HepG2 (cell line): ENCODE measurements around the gene FILIP1. TPM values are rescaled to one million over a fixed set of nuclear protein-coding genes. Genes with fewer than 3 reads are reported as not detected.

Source experiments
- ATAD3A ChIP-seq: sonication (generic); formaldehyde crosslinking; IDR thresholded peaks from 2 replicates; pipeline ENCODE4 v1.4.0; 2020; ENCODE audit warnings: missing genetic modification reagents
- BRF2 ChIP-seq: sonication (generic); formaldehyde crosslinking; IDR thresholded peaks from 2 replicates; pipeline ENCODE4 v1.8.1; 2022; ENCODE audit warnings: mild to moderate bottlenecking, missing genetic modification reagents
- CEBPG ChIP-seq: IDR thresholded peaks from 2 replicates; pipeline ENCODE4 v1.6.1; 2016
- GATAD1 ChIP-seq: IDR thresholded peaks from 2 replicates; pipeline ENCODE4 v1.6.1; 2016; ENCODE audit warnings: missing genetic modification reagents, missing compliant biosample characterization
- HHEX ChIP-seq: IDR thresholded peaks from 2 replicates; pipeline ENCODE4 v1.6.1; 2016; ENCODE audit warnings: control low read depth
- HOXA5 ChIP-seq: sonication (generic); formaldehyde crosslinking; IDR thresholded peaks from 2 replicates; pipeline ENCODE4 v1.4.0; 2020; ENCODE audit warnings: missing genetic modification reagents
- KLF13 ChIP-seq: sonication (generic); formaldehyde crosslinking; IDR thresholded peaks from 2 replicates; pipeline ENCODE4 v1.4.0; 2020; ENCODE audit warnings: mild to moderate bottlenecking, missing genetic modification reagents
- KLF15 ChIP-seq: sonication (generic); formaldehyde crosslinking; IDR thresholded peaks from 2 replicates; pipeline ENCODE4 v1.8.1; 2023; ENCODE audit warnings: borderline replicate concordance, mild to moderate bottlenecking, inconsistent platforms, missing genetic modification reagents, mixed read lengths
- LRRFIP1 ChIP-seq: sonication (generic); formaldehyde crosslinking; conservative IDR thresholded peaks from 2 replicates; pipeline ENCODE4 v1.4.0; 2020; ENCODE audit warnings: missing genetic modification reagents
- MXD1 ChIP-seq: sonication (generic); formaldehyde crosslinking; IDR thresholded peaks from 2 replicates; pipeline ENCODE4 v1.4.0; 2020; ENCODE audit warnings: mild to moderate bottlenecking, missing genetic modification reagents
- NCOR1 ChIP-seq: fragments of 200-600 bp; sonication (generic); IDR thresholded peaks from 2 replicates; pipeline ENCODE4 v1.7.0; 2017; ENCODE audit warnings: antibody characterized with exemption, low read length, borderline replicate concordance
- NR2C2 ChIP-seq: sonication (generic); formaldehyde crosslinking; IDR thresholded peaks from 2 replicates; pipeline ENCODE4 v1.4.0; 2020; ENCODE audit warnings: missing genetic modification reagents, mild to moderate bottlenecking, moderate library complexity, borderline replicate concordance
- PBX2 ChIP-seq: IDR thresholded peaks from 2 replicates; pipeline ENCODE4 v1.6.1; 2016; ENCODE audit warnings: control low read depth
- SALL2 ChIP-seq: sonication (generic); formaldehyde crosslinking; IDR thresholded peaks from 2 replicates; pipeline ENCODE4 v1.8.1; 2023; ENCODE audit warnings: mild to moderate bottlenecking, missing genetic modification reagents, inconsistent platforms
- TFDP2 ChIP-seq: sonication (generic); formaldehyde crosslinking; IDR thresholded peaks from 2 replicates; pipeline ENCODE4 v1.4.0; 2020; ENCODE audit warnings: missing genetic modification reagents
- ZNF224 ChIP-seq: sonication (generic); formaldehyde crosslinking; IDR thresholded peaks from 2 replicates; pipeline ENCODE4 v1.5.0; 2020; ENCODE audit warnings: mild to moderate bottlenecking, missing genetic modification reagents
- ZNF3 ChIP-seq: IDR thresholded peaks from 2 replicates; pipeline ENCODE4 v1.7.0; 2017; ENCODE audit warnings: inconsistent platforms
- ZNF317 ChIP-seq: sonication (generic); formaldehyde crosslinking; IDR thresholded peaks from 2 replicates; pipeline ENCODE4 v1.5.0; 2020; ENCODE audit warnings: mild to moderate bottlenecking, missing genetic modification reagents
- ZNF367 ChIP-seq: sonication (generic); formaldehyde crosslinking; IDR thresholded peaks from 2 replicates; pipeline ENCODE4 v1.4.0; 2020; ENCODE audit warnings: missing genetic modification reagents, borderline replicate concordance
- ZNF468 ChIP-seq: sonication (generic); formaldehyde crosslinking; IDR thresholded peaks from 2 replicates; pipeline ENCODE4 v1.8.0; 2022; ENCODE audit warnings: mild to moderate bottlenecking, moderate library complexity, missing genetic modification reagents
- ZNF710 ChIP-seq: sonication (generic); formaldehyde crosslinking; IDR thresholded peaks from 2 replicates; pipeline ENCODE4 v1.5.0; 2020; ENCODE audit warnings: mild to moderate bottlenecking, missing genetic modification reagents, borderline replicate concordance
- ZSCAN31 ChIP-seq: sonication (generic); formaldehyde crosslinking; IDR thresholded peaks from 2 replicates; pipeline ENCODE4 v1.5.0; 2020; ENCODE audit warnings: low read depth, mild to moderate bottlenecking, missing genetic modification reagents
- polyA plus RNA-seq, 8 experiments: library from polyadenylated mRNA; depleted of rRNA in 3 of 8; stranded (reverse) in 7 of 8; unstranded in 1 of 8; fragments of >200 nt; fragmentation: Illumina TruSeq in 4 of 8; extraction: Trizol in 4 of 8; gene quantifications; 2 replicates each; pipeline versions ENCODE4 v1.2.1 to v1.2.3, GENCODE V29; 2011 to 2016; ENCODE audit warnings: low read depth in 4 of 8, missing spikeins in 1 of 8, mixed read lengths in 1 of 8; ENCODE audit not compliant: insufficient read depth in 1 of 8
- total RNA-seq, 5 experiments: library from RNA; depleted of rRNA; stranded (reverse); fragments of >200 nt; fragmentation: Illumina TruSeq; extraction: Trizol; gene quantifications; 2 replicates each; pipeline ENCODE4 v1.2.3, GENCODE V29; 2016; ENCODE audit warnings: low read depth in 1 of 5

The FILIP1 gene
- total and polyA plus RNA-seq, 2 of the 13 experiments (the other 11 are each of a cell fraction or from before 2014, with no cell fraction given): not detected

- no peak for TF ChIP-seq BRF2 (CRISPR knock-in tag)
- no peak for TF ChIP-seq ZNF3
- no peak for TF ChIP-seq LRRFIP1
- TF ChIP-seq TFDP2 (CRISPR knock-in tag): peak; percentile 62; the same call in 1 of the 2 replicates
- no peak for TF ChIP-seq SALL2
- TF ChIP-seq MXD1 (CRISPR knock-in tag): no peak
- peak; percentile 85 for TF ChIP-seq CEBPG (CRISPR knock-in tag)
- no peak for TF ChIP-seq NCOR1
- no peak for TF ChIP-seq HHEX (CRISPR knock-in tag)
- TF ChIP-seq ZNF367 (CRISPR knock-in tag): 0 out of 2 replicates have a peak, but pooled peaks have one; percentile 18
- peak; percentile 52; the same call in 1 of the 2 replicates for TF ChIP-seq HOXA5 (CRISPR knock-in tag)
- no peak for TF ChIP-seq ZNF224 (CRISPR knock-in tag)
- TF ChIP-seq NR2C2 (CRISPR knock-in tag): peak; percentile 98
- no peak for TF ChIP-seq ZNF468
- TF ChIP-seq ZSCAN31 (CRISPR knock-in tag): peak; percentile 69; the same call in 1 of the 2 replicates
- no peak for TF ChIP-seq KLF15
- TF ChIP-seq ZNF317 (CRISPR knock-in tag): no peak; the same call in 1 of the 2 replicates
- peak; percentile 94 for TF ChIP-seq GATAD1 (CRISPR knock-in tag)
- no peak for TF ChIP-seq KLF13
- 0 out of 2 replicates have a peak, but pooled peaks have one; percentile 22 for TF ChIP-seq ZNF710 (CRISPR knock-in tag)
- no peak for TF ChIP-seq ATAD3A (CRISPR knock-in tag)
- no peak for TF ChIP-seq PBX2 (CRISPR knock-in tag)
These were observed 250.1 kb downstream of the FILIP1 start, which contains the start of gene COX7A2 (continued) for GRCh38 chr6:75243333-75244062.
